HG03571 (cell line): Measurements from ENCODE around the gene CDC42EP5.

Source experiments
- ATAC-seq: cut with Tn5 transposase; IDR thresholded peaks from one replicate; pipeline ENCODE4 v1.9.1; 2021; ENCODE audit not compliant: unreplicated experiment

Gene CDC42EP5

GRCh38 chr19:54462655-54463530, 10.2 kb downstream of the CDC42EP5 start:
- peak; percentile 4 for ATAC-seq

GRCh38 chr19:54462047-54462654, 10.9 kb downstream of the CDC42EP5 start:
- no peak for ATAC-seq

- no peak for ATAC-seq
Observed at GRCh38 chr19:54461613-54462012, 11.5 kb downstream of the CDC42EP5 start.

- ATAC-seq: no peak
Observed at GRCh38 chr19:54461210-54461609, 11.9 kb downstream of the CDC42EP5 start.

GRCh38 chr19:54460230-54461005, 12.7 kb downstream of the CDC42EP5 start:
- ATAC-seq: no peak

- no peak for ATAC-seq
Observed at GRCh38 chr19:54459282-54460229, 13.5 kb downstream of the CDC42EP5 start.

- no peak for ATAC-seq
Observed at GRCh38 chr19:54458648-54459281, 14.3 kb downstream of the CDC42EP5 start.

GRCh38 chr19:54457773-54458647, 15.1 kb downstream of the CDC42EP5 start:
- ATAC-seq: no peak

GRCh38 chr19:54456423-54457373, 16.4 kb downstream of the CDC42EP5 start:
- ATAC-seq: no peak

- no peak for ATAC-seq
Observed at GRCh38 chr19:54455786-54456422, 17.2 kb downstream of the CDC42EP5 start.

GRCh38 chr19:54454781-54455675, 18.1 kb downstream of the CDC42EP5 start:
- no peak for ATAC-seq

- ATAC-seq: no peak
Observed at GRCh38 chr19:54453921-54454780, 18.9 kb downstream of the CDC42EP5 start.

- ATAC-seq: no peak
Observed at GRCh38 chr19:54452626-54453025, 20.5 kb downstream of the CDC42EP5 start.

GRCh38 chr19:54451997-54452396, 21.1 kb downstream of the CDC42EP5 start:
- no peak for ATAC-seq

GRCh38 chr19:54451331-54451871, 21.7 kb downstream of the CDC42EP5 start:
- no peak for ATAC-seq
